ENCODE measurements around the gene SHB.

SHB gene

DNA sequence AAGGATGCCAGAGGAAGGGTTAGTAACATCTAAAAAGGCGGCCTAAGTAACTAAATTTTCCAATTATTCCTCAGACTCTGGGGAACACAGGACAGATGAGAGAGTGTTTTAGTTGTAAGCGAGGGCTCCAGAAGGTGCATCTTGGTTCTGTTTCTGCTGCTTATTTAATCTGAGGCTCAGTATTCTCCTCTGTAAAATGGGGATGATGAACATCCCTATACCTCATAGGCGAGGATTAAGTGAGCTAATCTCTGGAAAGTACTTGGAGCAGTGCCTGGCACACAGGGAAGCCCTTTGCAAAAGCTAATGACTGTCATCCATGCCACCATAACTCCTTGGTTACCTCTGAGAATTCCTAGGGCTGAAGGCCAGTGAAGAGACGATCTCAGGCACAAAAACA is 59.0 kb downstream of the SHB start:
- no peak for DNase-seq (ENCODE audit: low read depth in 1 of 2, low spot score in 1 of 2)

DNA sequence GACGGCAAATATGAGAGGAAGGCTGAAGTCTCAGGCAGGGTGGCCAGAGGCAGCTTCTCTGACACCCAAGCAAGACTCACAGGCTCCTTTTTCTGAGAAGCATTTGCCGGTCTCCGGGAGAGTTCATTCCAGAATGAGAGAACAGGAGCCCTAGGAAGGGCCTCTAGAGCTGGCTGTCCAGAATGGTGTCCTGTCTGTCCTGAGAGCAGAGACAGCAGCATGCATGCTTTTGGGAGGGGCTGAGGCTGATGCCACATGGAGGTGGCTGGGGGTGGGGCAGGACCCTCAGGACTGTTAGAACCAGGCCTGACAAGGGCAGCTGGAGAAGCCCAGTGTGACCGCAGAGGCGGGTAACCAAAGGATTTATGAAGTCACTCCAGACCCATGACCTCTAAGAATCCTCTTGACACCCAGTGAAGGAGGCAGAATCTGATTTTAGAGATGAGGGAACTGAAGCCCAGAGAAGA is 60.0 kb downstream of the SHB start:
- DNase-seq (ENCODE audit: low read depth in 1 of 2, low spot score in 1 of 2), result no peak

DNA sequence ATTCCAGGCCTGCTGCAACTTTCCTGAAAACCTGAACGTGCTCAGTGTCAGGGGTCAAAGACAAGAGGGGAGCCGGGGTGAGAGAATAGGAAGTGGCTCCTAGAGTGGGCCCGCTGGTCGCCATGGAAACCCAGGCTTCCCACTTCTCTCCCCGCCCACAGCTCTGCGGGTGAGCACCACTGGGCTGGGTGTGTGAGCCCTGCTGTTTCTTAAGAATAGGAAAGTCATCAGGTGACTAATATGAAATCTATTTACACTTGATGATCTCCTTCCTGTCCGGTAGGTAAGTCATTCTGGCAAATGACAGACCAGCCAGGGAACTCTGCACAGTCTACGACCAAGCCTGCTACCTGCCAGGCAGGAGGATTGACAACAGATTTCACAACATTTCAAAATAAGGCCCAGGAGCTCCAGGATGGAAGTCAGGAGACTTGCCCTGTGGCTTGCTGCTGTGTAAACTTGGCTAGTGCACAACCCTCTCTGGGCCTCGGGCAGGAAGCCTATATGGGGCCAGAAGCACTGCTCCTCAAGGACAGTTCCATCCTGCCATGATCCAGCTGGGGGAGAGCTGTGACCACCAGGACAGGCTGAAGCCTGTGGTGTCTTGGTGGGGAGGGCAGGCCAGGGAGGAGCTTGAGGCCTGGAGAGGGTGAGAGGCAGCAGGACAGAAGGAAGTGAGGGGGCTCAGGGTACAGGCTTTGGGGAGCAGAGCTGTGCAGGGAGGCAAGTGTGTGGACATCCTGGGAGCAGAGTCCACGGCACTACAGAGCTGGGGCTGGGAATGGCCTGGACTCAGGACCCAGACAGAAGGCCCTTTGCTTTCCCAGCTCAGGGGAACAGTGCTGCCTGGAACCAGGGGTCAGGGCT is 60.6 kb downstream of the SHB start:
- peak in 1 of 2 donors; percentile 12 for DNase-seq (ENCODE audit: low read depth in 1 of 2, low spot score in 1 of 2)

DNA sequence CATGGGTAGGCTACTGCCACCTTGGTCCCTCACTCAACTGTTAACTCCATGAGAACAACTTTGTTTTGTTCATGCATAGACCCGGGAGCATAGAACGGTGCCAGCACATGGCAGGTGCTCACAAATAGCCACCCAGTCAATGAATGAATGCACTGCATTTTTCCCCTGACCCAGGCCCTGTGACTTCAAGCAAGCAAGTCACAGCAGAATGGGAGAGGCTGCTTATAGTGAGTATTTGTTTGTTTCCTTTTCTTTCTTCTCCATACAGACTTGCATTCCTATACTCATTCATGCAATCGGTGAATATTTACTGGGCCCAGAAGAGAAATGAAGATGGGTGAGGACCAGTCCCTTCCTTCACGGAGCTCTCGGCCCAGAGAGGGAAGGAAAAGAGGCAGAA is 62.0 kb downstream of the SHB start:
- no peak for DNase-seq (ENCODE audit: low read depth in 1 of 2, low spot score in 1 of 2)

DNA sequence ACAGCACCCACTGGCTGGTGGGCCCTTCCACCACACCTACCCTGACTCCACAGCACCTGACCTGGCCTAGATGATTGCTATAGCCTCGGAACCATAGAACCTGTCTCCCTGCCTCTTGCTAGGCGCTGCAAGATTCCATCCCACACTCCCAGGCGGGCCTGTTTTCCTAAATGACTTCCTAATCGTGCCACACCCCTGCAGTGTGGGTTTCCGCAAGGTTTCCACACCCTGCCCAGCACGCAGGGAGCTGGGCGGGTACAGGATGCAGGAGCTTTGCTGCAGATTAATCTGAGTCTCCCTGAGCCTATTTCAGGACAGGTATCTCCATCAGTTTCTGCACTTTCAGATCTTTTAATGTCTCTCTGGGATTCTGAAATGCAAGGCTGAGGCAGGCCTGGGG is 62.9 kb downstream of the SHB start:
- DNase-seq (ENCODE audit: low read depth in 1 of 2, low spot score in 1 of 2), result no peak

DNA sequence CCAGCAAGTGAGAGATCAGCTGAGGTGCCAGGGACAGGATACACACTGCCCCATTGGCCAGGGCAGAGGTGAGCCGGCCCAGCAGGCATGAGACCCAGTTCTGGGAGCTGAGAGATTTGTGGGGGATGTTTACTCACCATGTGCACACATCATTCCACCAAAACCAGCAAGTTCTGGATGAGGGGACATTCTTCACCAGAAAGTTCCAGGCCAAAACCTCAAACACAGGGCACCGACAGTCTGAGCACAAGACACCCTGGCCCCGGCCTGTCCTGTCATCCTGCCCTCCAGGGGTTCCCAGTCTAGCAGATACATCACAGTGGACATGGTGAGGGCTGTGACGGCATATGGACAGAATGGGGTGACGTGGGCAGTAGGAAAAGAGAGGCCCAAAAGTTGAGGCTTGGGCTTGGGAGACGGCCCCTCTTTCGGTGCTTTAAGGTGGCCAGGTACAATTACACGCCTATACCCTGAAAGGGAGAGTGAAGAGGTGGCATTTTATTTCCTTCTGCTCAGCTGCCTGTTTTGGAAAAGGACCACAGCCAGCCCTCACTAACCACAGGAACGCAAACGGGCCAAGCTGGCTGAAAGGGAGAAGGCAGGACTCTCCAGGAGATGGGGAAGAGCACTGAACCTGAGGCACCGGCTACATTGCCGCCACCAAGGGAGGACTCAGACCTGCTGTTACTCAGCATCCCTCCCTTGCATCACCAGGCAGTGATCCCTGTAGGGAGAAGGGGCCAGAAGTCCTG is 64.0 kb downstream of the SHB start:
- DNase-seq (ENCODE audit: low read depth in 1 of 2, low spot score in 1 of 2), result no peak

DNA sequence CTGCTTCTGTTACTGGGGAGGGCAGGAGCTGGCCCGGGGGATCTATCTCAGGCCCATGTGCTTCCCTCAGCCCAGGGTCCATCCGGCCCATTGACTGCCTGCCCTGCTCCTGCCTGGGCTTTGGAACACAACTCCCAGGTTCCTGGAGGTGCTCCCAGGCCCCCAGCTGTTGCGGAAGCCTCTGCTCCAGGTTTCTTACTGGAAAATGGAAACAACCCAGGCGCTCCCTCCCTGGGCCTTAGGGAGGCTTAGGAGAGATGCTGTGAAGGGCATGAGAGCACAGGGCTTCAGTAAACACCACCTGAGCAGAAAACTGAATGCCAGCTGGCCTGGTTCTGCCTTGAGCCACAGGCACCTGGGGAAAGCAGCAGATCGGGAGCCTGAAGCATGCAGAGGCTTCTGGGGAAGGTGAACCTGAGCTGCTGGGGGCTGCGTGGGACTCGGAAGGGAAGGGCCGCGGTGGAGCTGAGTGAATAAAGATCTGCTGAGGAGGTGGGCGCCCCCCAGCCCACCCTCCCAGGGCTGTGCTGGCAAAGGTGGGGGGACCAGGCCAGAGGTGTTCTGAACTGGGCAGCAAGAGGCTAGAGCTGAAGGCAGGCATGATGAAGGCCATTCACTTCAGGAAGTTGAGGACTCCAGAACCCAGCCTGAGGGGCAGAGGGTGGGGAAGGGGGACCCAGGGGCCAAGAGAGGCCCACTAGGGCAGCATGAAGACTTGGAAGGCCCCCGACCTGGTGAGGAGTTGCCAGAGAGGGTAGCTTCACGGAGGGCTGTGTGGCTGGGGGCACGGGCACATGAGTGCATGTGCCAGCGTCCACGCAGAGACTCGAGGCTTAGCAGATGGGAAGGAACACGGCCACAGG is 64.8 kb downstream of the SHB start:
- no peak for DNase-seq (ENCODE audit: low read depth in 1 of 2, low spot score in 1 of 2)

DNA sequence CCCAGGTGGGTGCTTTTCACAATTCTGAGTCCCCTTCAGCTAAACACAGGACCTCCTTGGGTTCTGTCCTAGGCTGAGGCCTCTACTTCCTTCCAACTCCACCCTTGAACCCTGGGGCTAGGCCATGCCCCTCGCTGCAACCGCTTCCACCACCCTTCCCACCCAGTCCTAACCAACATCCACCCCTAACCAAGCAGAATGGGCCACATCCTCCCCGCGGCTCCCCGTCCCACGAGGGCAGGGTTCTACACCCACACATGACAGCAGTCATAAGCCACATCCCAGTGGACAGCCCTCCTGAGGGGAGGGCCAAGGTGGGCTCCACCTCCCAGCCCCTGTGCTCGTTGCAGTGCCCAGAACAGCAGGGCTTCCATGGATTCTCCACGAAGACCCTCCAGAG is 65.8 kb downstream of the SHB start:
- no peak for DNase-seq (ENCODE audit: low read depth in 1 of 2, low spot score in 1 of 2)

GRCh38 chr9:38001430-38001829 is 67.6 kb downstream of the SHB start:
- no peak for DNase-seq (ENCODE audit: low read depth in 1 of 2, low spot score in 1 of 2)

GRCh38 chr9:38000735-38001134 is 68.3 kb downstream of the SHB start:
- no peak for DNase-seq (ENCODE audit: low read depth in 1 of 2, low spot score in 1 of 2)

GRCh38 chr9:38000332-38000731 is 68.7 kb downstream of the SHB start:
- no peak for DNase-seq (ENCODE audit: low read depth in 1 of 2, low spot score in 1 of 2)

- no peak for DNase-seq (ENCODE audit: low read depth in 1 of 2, low spot score in 1 of 2)
Observed at GRCh38 chr9:37999588-38000189, 69.3 kb downstream of the SHB start.

DNA sequence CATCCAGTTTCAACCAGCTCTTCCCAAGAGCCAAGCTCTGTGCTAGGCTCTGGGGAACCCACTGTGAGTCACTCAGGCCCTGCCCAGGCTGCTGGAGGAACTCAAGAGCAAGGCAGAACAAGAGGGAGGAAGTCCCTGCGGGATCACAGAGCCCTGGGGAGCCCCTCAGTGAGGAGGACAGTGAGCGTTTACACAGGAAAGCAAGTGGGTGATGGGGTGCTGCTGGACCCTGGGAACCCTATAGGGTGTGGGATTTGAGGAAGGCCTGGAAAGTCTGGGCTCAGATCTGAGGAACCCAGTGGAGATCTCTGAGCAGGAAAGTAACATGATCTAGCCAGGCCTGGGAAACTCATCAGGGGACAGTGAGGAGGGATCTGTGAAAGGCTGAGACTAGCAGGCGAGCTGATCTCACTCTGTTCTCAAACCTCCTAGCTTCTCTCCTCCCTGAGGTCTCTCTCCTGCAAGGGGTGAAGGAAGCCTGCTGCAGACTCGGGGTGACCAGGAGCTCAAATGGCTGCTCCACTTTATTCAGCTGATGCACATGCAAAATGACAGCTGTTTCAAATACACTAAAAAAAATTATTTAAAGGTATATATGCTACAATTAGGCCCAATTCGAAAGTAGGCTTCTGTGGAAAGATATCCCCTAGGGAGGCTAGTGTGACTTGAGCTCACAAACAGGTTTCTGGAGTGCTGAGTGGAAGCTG is 70.0 kb downstream of the SHB start:
- DNase-seq (ENCODE audit: low read depth in 1 of 2, low spot score in 1 of 2), result no peak

DNA sequence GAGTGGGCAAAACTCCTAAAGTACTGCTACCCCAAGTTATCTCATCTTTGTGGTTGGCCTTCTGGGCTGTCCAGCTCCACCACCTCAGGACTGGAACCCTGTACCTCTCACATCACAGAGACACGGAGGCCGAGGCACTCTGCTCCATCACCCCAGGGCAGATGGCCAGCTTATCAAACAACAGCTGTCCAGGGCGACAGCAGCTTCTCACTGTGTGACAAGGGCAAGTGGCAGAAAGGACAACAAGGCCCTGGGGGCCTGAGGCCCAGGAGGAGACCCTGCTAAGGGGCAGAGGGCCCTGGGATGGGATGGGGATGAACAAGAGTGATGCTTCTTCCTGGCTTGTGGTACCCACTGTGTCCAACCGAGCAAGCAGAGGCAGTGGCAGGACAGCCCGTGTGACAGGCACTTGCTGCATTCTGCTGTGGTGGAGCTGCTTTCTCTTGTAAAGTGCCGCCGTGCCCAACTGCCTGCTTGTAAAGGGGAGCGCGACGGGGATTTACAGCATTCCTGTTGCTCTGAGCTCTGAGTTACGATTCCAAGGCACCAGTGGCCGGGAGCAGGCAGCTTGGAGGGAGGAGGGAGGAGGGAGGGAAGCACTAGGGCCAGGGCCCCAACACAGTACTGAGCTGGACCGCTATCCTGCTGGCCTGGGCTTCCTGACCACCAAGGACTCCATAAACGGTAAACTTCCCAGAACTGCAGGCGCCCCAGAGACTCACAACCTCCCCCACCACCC is 71.2 kb downstream of the SHB start:
- DNase-seq (ENCODE audit: low read depth in 1 of 2, low spot score in 1 of 2), result no peak

DNA sequence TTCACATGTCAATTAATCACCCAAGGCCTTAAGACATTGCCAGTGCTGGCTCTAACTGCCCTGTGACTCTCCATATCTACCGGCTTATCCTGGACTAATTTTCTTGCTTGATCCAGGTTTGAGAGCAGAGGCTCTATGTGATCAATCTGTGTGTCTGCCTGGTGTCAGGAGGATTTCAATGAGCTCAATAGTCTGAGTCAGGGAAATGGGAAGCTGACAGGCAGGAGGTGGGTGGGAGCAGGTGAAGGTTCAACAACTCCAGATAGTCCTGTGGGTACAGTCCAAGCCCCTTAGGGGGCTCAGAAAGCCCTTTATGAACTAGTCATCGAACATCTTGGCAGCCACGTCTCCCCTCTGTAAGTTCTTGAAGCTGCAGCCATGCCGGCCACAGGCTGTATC is 72.2 kb downstream of the SHB start:
- no peak for DNase-seq (ENCODE audit: low read depth in 1 of 2, low spot score in 1 of 2)

GRCh38 chr9:37995961-37996818 is 72.8 kb downstream of the SHB start:
- DNase-seq (ENCODE audit: low read depth in 1 of 2, low spot score in 1 of 2), result no peak

- DNase-seq (ENCODE audit: low read depth in 1 of 2, low spot score in 1 of 2), result no peak
Observed at GRCh38 chr9:37995348-37995737, 73.7 kb downstream of the SHB start.

- DNase-seq (ENCODE audit: low read depth in 1 of 2, low spot score in 1 of 2), result no peak
Observed at GRCh38 chr9:37994639-37995347, 74.2 kb downstream of the SHB start.
